Suprapubic skin (tissue), 4 donors: ENCODE results near the gene RNLS.

ENCODE experiments used
- CTCF ChIP-seq, 2 donors: fragments of 200-600 bp in 1 of 2; fragments of 450-650 bp in 1 of 2; sonication (generic) in 1 of 2; IDR thresholded peaks; one replicate each; pipeline ENCODE4 v1.5.1; 2016 to 2019; ENCODE audit warnings: antibody characterized with exemption in 2 of 2, mild to moderate bottlenecking in 1 of 2, moderate library complexity in 1 of 2
- EP300 ChIP-seq: sonication (generic); formaldehyde crosslinking; IDR thresholded peaks from one replicate; pipeline ENCODE4 v1.6.1; 2017; ENCODE audit warnings: antibody characterized with exemption
- POLR2A ChIP-seq, 2 donors: fragments of 450-650 bp; IDR thresholded peaks; one replicate each; pipeline ENCODE4 v1.6.1; 2017; ENCODE audit warnings: antibody characterized with exemption in 2 of 2, mild to moderate bottlenecking in 2 of 2, moderate library complexity in 2 of 2
- POLR2AphosphoS5 ChIP-seq, 3 donors: sonication (generic); formaldehyde crosslinking; IDR thresholded peaks; one replicate each; pipeline ENCODE4 v1.6.1; 2017; ENCODE audit warnings: antibody characterized with exemption in 3 of 3

- TF ChIP-seq EP300 (no peak), CTCF (IDR thresholded peaks at IDR 0.05) (no peak), POLR2AphosphoS5 (IDR thresholded peaks at IDR 0.05) (no peak), POLR2A (IDR thresholded peaks at IDR 0.05) (no peak)
These were observed 179.0 kb downstream of the RNLS start for GRCh38 chr10:88404133-88404532.
